Peyer's patch (tissue), 4 donors: ENCODE measurements around the gene ZBTB16.

Experiments used
- POLR2A ChIP-seq, 2 donors: fragments of 450-650 bp; IDR thresholded peaks; one replicate each; pipeline ENCODE4 v1.5.1; 2017; ENCODE audit warnings: antibody characterized with exemption in 2 of 2, mild to moderate bottlenecking in 2 of 2, moderate library complexity in 2 of 2
- TF ChIP-seq, protein P1 (sequence below), 6 experiments: fragments of 450-650 bp in 4 of 6; fragments of 200-600 bp in 2 of 6; sonication (generic) in 1 of 6; IDR thresholded peaks; one replicate each; pipeline ENCODE4 v1.5.1; 2017 to 2019; ENCODE audit warnings: antibody characterized with exemption in 6 of 6, mild to moderate bottlenecking in 3 of 6, moderate library complexity in 1 of 6

DNA sequence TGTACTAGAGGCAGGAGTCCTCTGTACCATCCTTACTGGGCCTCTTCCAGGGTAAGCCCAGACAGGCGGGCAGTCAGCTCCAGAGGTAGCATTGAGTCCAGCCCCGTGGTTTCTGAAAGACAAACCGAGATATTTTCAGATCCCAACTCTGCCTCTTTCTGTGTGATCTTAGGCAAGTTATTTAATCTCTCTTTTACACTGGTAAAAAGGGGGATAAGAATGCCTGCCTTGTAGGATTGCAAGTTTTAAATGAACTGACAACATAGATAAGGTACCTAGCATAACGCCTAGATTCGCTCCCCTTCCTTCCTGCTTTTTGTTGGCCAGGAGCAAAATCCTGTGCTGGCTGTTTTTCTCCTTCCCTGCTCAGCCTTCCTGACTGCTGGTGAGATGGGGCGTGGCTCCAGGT lies 180.2 kb downstream of the ZBTB16 start:
- TF ChIP-seq, protein P1, sequence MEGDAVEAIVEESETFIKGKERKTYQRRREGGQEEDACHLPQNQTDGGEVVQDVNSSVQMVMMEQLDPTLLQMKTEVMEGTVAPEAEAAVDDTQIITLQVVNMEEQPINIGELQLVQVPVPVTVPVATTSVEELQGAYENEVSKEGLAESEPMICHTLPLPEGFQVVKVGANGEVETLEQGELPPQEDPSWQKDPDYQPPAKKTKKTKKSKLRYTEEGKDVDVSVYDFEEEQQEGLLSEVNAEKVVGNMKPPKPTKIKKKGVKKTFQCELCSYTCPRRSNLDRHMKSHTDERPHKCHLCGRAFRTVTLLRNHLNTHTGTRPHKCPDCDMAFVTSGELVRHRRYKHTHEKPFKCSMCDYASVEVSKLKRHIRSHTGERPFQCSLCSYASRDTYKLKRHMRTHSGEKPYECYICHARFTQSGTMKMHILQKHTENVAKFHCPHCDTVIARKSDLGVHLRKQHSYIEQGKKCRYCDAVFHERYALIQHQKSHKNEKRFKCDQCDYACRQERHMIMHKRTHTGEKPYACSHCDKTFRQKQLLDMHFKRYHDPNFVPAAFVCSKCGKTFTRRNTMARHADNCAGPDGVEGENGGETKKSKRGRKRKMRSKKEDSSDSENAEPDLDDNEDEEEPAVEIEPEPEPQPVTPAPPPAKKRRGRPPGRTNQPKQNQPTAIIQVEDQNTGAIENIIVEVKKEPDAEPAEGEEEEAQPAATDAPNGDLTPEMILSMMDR (IDR thresholded peaks at IDR 0.05), result no peak
- TF ChIP-seq POLR2A (IDR thresholded peaks at IDR 0.05), result no peak
